ENCODE data around the gene NYAP1. TPM values are rescaled to one million over a fixed set of nuclear protein-coding genes. Genes with fewer than 3 reads are reported as not detected.

The NYAP1 gene
- polyA plus RNA-seq, 1 donor (not counting 4 experiments of a cell fraction or from before 2014, with no cell fraction given), result 0.16 TPM

GRCh38 chr7:100486753-100487446 is 3.2 kb downstream of the NYAP1 start:
- no peaks in the 10 kb centered on the region for H3K27me3 ChIP-seq (ENCODE audit: control insufficient read depth, extremely low read depth, insufficient read depth, low read length)
- no peaks in the 10 kb centered on the region for H3K79me2 ChIP-seq (ENCODE audit: control insufficient read depth, insufficient read depth, low read length)
- no peaks in the 10 kb centered on the region for H4K20me1 ChIP-seq (ENCODE audit: control insufficient read depth, extremely low read depth, insufficient read depth, low read length)
- no peak overlapping the region for H3K27ac ChIP-seq (ENCODE audit: control insufficient read depth, insufficient read depth, low read length)
- no peak overlapping the region for H3K9ac ChIP-seq (ENCODE audit: control insufficient read depth, extremely low read depth, insufficient read depth, low read length)
- no peak for FAIRE-seq
- dilution Hi-C loops (cut with MboI; ENCODE audit: extremely low pct_ligation_motif_present, low sequenced_read_pairs), result no loop called here
- no peak overlapping the region for H3K4me3 ChIP-seq (ENCODE audit: control insufficient read depth in 2 of 3, extremely low read depth in 1 of 3, insufficient read depth in 2 of 3, low read depth in 1 of 3, low read length in 3 of 3)
- H3K9me1 ChIP-seq (ENCODE audit: control insufficient read depth, extremely low read depth, insufficient read depth, low read length), result no peaks in the 10 kb centered on the region
- H2AFZ ChIP-seq (ENCODE audit: control insufficient read depth, low read length), result no peak overlapping the region
- H3K4me1 ChIP-seq (ENCODE audit: control insufficient read depth, extremely low read depth, insufficient read depth, low read length), result no peaks in the 10 kb centered on the region
- H3K4me2 ChIP-seq (ENCODE audit: control insufficient read depth, extremely low read depth, insufficient read depth, low read depth, low read length), result no peak overlapping the region
- TF ChIP-seq CTCF (optimal IDR thresholded peaks at IDR 0.05 in 1 of 3, IDR thresholded peaks at IDR 0.05 in 1 of 3, conservative IDR thresholded peaks at IDR 0.05 in 1 of 3; ENCODE audit: extremely low read depth in 1 of 3, insufficient read depth in 2 of 3, low read length in 3 of 3), result no peak
- TF ChIP-seq EZH2 (IDR thresholded peaks at IDR 0.05; ENCODE audit: low read length), result no peak
- no peaks in the 10 kb centered on the region for H3K36me3 ChIP-seq (ENCODE audit: control insufficient read depth in 2 of 2, extremely low read depth in 1 of 2, insufficient read depth in 2 of 2, low read length in 2 of 2)
- DNase-seq (ENCODE audit: low read depth, low spot score), result no peak
- H3K9me3 ChIP-seq (ENCODE audit: control insufficient read depth, low read depth, low read length), result no peaks in the 10 kb centered on the region

GRCh38 chr7:100488333-100489095 is 4.8 kb downstream of the NYAP1 start:
- H3K4me2 ChIP-seq (ENCODE audit: control insufficient read depth, extremely low read depth, insufficient read depth, low read depth, low read length), result no peak overlapping the region
- no peaks in the 10 kb centered on the region for H4K20me1 ChIP-seq (ENCODE audit: control insufficient read depth, extremely low read depth, insufficient read depth, low read length)
- H2AFZ ChIP-seq (ENCODE audit: control insufficient read depth, low read length), result no peak overlapping the region
- H3K4me3 ChIP-seq (ENCODE audit: control insufficient read depth in 2 of 3, extremely low read depth in 1 of 3, insufficient read depth in 2 of 3, low read depth in 1 of 3, low read length in 3 of 3), result no peak overlapping the region
- FAIRE-seq, result no peak
- dilution Hi-C loops (cut with MboI; ENCODE audit: extremely low pct_ligation_motif_present, low sequenced_read_pairs), result no loop called here
- H3K27me3 ChIP-seq (ENCODE audit: control insufficient read depth, extremely low read depth, insufficient read depth, low read length), result no peaks in the 10 kb centered on the region
- no peak for TF ChIP-seq EZH2 (IDR thresholded peaks at IDR 0.05; ENCODE audit: low read length)
- TF ChIP-seq CTCF (optimal IDR thresholded peaks at IDR 0.05 in 1 of 3, IDR thresholded peaks at IDR 0.05 in 1 of 3, conservative IDR thresholded peaks at IDR 0.05 in 1 of 3; ENCODE audit: extremely low read depth in 1 of 3, insufficient read depth in 2 of 3, low read length in 3 of 3), result no peak
- no peak for DNase-seq (ENCODE audit: low read depth, low spot score)
- H3K9ac ChIP-seq (ENCODE audit: control insufficient read depth, extremely low read depth, insufficient read depth, low read length), result no peak overlapping the region
- no peaks in the 10 kb centered on the region for H3K36me3 ChIP-seq (ENCODE audit: control insufficient read depth in 2 of 2, extremely low read depth in 1 of 2, insufficient read depth in 2 of 2, low read length in 2 of 2)
- no peak overlapping the region for H3K27ac ChIP-seq (ENCODE audit: control insufficient read depth, insufficient read depth, low read length)
- H3K79me2 ChIP-seq (ENCODE audit: control insufficient read depth, insufficient read depth, low read length), result no peaks in the 10 kb centered on the region
- H3K4me1 ChIP-seq (ENCODE audit: control insufficient read depth, extremely low read depth, insufficient read depth, low read length), result peaks cover 10% of the 10 kb centered on the region
- no peaks in the 10 kb centered on the region for H3K9me3 ChIP-seq (ENCODE audit: control insufficient read depth, low read depth, low read length)
- no peaks in the 10 kb centered on the region for H3K9me1 ChIP-seq (ENCODE audit: control insufficient read depth, extremely low read depth, insufficient read depth, low read length)
